Esophagus squamous epithelium (tissue), 4 donors: Measurements from ENCODE around the gene ZBTB48.

Source experiments
- CTCF ChIP-seq, 6 experiments: fragments of 450-650 bp in 4 of 6; fragments of 200-600 bp in 2 of 6; sonication (generic) in 2 of 6; IDR thresholded peaks; one replicate each; pipeline ENCODE4 v1.5.1; 2016 to 2019; ENCODE audit warnings: antibody characterized with exemption in 6 of 6, mild to moderate bottlenecking in 4 of 6, moderate library complexity in 4 of 6
- POLR2A ChIP-seq, 4 donors: fragments of 450-650 bp; IDR thresholded peaks; one replicate each; pipeline ENCODE4 v1.6.1; 2017; ENCODE audit warnings: antibody characterized with exemption in 4 of 4, mild to moderate bottlenecking in 4 of 4, moderate library complexity in 3 of 4

- TF ChIP-seq CTCF (IDR thresholded peaks at IDR 0.05) (no peak), POLR2A (IDR thresholded peaks at IDR 0.05) (peak in 1 of 4 donors; percentile 43)
These were observed 20.7 kb downstream of the ZBTB48 start for GRCh38 chr1:6600410-6601048.
